ENCODE measurements around the gene PSEN2. TPM values are rescaled to one million over a fixed set of nuclear protein-coding genes. Genes with fewer than 3 reads are reported as not detected.

Gene PSEN2
- total RNA-seq, 4 donors from 2014 or later, result 31.4 to 57.8 (median 39.1) TPM

- TF ChIP-seq CTCF (IDR thresholded peaks at IDR 0.05) (no peak), POLR2A (IDR thresholded peaks at IDR 0.05) (no peak)
- Histone ChIP-seq H3K36me3 (peaks cover 0 to 30% (median 0%) of the 10 kb centered on the region in 3 donors), H3K27ac (no peak overlapping the region)
Observed at GRCh38 chr1:226902601-226903000, 32.2 kb downstream of the PSEN2 start.

GRCh38 chr1:226903819-226904716, 33.7 kb downstream of the PSEN2 start:
- no peaks in the 10 kb centered on the region for H3K27me3 ChIP-seq
- H3K4me3 ChIP-seq, result no peak overlapping the region
- peak overlapping the region in 1 of 4 donors; percentile 18 for H3K27ac ChIP-seq
- H3K4me1 ChIP-seq, result no peaks in the 10 kb centered on the region
- peaks cover 0 to 19% (median 0%) of the 10 kb centered on the region in 3 donors for H3K36me3 ChIP-seq
- DNase-seq, result peak in 1 of 3 donors; percentile 43
- no peaks in the 10 kb centered on the region for H3K9me3 ChIP-seq
- TF ChIP-seq POLR2A (IDR thresholded peaks at IDR 0.05), result no peak
- TF ChIP-seq CTCF (IDR thresholded peaks at IDR 0.05), result no peak

More at GRCh38 chr1:226902601-226903000, 32.2 kb downstream of the PSEN2 start:
- Histone ChIP-seq H3K4me1 (no peaks in the 10 kb centered on the region), H3K4me3 (no peak overlapping the region), H3K9me3 (no peaks in the 10 kb centered on the region), H3K27me3 (no peaks in the 10 kb centered on the region)
- peak in 1 of 3 donors; percentile 23 for DNase-seq

- DNase-seq, result no peak
- no peaks in the 10 kb centered on the region for H3K27me3 ChIP-seq
- no peak overlapping the region for H3K4me3 ChIP-seq
- H3K9me3 ChIP-seq, result no peaks in the 10 kb centered on the region
- TF ChIP-seq CTCF (IDR thresholded peaks at IDR 0.05), result no peak
- no peak for TF ChIP-seq POLR2A (IDR thresholded peaks at IDR 0.05)
- peaks cover 0 to 11% (median 0%) of the 10 kb centered on the region in 3 donors for H3K36me3 ChIP-seq
- no peaks in the 10 kb centered on the region for H3K4me1 ChIP-seq
- H3K27ac ChIP-seq, result no peak overlapping the region
Observed at GRCh38 chr1:226904772-226905171, 34.4 kb downstream of the PSEN2 start.

GRCh38 chr1:226908419-226908818, 38.0 kb downstream of the PSEN2 start:
- Histone ChIP-seq H3K4me3 (no peak overlapping the region), H3K9me3 (no peaks in the 10 kb centered on the region), H3K27me3 (no peaks in the 10 kb centered on the region), H3K4me1 (no peaks in the 10 kb centered on the region), H3K27ac (no peak overlapping the region), H3K36me3 (no peaks in the 10 kb centered on the region)
- TF ChIP-seq POLR2A (IDR thresholded peaks at IDR 0.05) (no peak), CTCF (IDR thresholded peaks at IDR 0.05) (no peak)
- no peak for DNase-seq

- Histone ChIP-seq H3K27me3 (no peaks in the 10 kb centered on the region), H3K4me1 (no peaks in the 10 kb centered on the region), H3K9me3 (no peaks in the 10 kb centered on the region), H3K4me3 (no peak overlapping the region), H3K27ac (no peak overlapping the region), H3K36me3 (no peaks in the 10 kb centered on the region)
- DNase-seq, result no peak
- TF ChIP-seq CTCF (IDR thresholded peaks at IDR 0.05) (no peak), POLR2A (IDR thresholded peaks at IDR 0.05) (no peak)
Observed at GRCh38 chr1:226908913-226909312, 38.5 kb downstream of the PSEN2 start.
